ENCODE data around the gene GPATCH4. TPM values are rescaled to one million over a fixed set of nuclear protein-coding genes. Genes with fewer than 3 reads are reported as not detected.
A peak's percentile ranks its signal among the peaks of the same experiment; 100 is the strongest.

Gene GPATCH4
- total and polyA plus RNA-seq, 2 donors (not counting 1 experiment from before 2014, with no cell fraction given): 11.3 to 38.3 TPM

GRCh38 chr1:156559797-156560385 is 41.4 kb downstream of the GPATCH4 start:
- Histone ChIP-seq H4K20me1 (ENCODE audit: control insufficient read depth, insufficient read depth, low read length, poor library complexity, severe bottlenecking) (no peaks in the 10 kb centered on the region), H3K27ac (ENCODE audit: low read length in 2 of 2) (no peak overlapping the region), H3K4me1 (ENCODE audit: control insufficient read depth in 2 of 2, insufficient read depth in 2 of 2, low read length in 2 of 2) (peaks cover 2 to 4% of the 10 kb centered on the region in 2 donors), H2AFZ (ENCODE audit: insufficient read depth, low read depth, low read length, poor library complexity, severe bottlenecking) (no peak overlapping the region), H3K4me3 (ENCODE audit: control extremely low read depth in 1 of 5, extremely low read depth in 1 of 5, insufficient read depth in 1 of 5, low read depth in 2 of 5, low read length in 4 of 5) (no peak overlapping the region), H3K79me2 (ENCODE audit: control insufficient read depth, insufficient read depth, low read length) (no peaks in the 10 kb centered on the region), H3K4me2 (replicated peaks; ENCODE audit: low read depth, low read length, poor library complexity, severe bottlenecking) (no peak overlapping the region), H3K36me3 (replicated peaks in 1 of 2; ENCODE audit: control extremely low read depth in 1 of 2, control insufficient read depth in 1 of 2, extremely low read depth in 1 of 2, insufficient read depth in 2 of 2, low read length in 1 of 2) (no peaks in the 10 kb centered on the region), H3K27me3 (replicated peaks in 1 of 4; ENCODE audit: control extremely low read depth in 1 of 4, control insufficient read depth in 3 of 4, insufficient read depth in 4 of 4, low read length in 3 of 4) (no peaks in the 10 kb centered on the region), H3K9ac (ENCODE audit: low read length) (no peak overlapping the region), H3K9me3 (ENCODE audit: control extremely low read depth in 1 of 3, control insufficient read depth in 2 of 3, insufficient read depth in 1 of 3, low read length in 2 of 3) (peaks cover 0 to 2% (median 0%) of the 10 kb centered on the region in 3 donors)
- ChIA-PET POLR2A (interaction anchor here (0.6 kb wide), 1 partner anchor 45 kb away, joined by 4 read pairs; no protein-coding TSS in a partner anchor), CTCF (interaction anchor here (0.6 to 0.8 kb wide), 2 partner anchors 77 to 711 kb away, joined by 3 read pairs; no protein-coding TSS in a partner anchor)
- H3K4me3 Mint-ChIP-seq: no peak overlapping the region
- no peaks in the 10 kb centered on the region for H3K9me3 Mint-ChIP-seq (ENCODE audit: insufficient read depth)
- no peak for ATAC-seq (ENCODE audit: low read depth)
- peaks cover 7% of the 10 kb centered on the region for H3K4me1 Mint-ChIP-seq
- DNase-seq: no peak
- TF ChIP-seq EZH2 (IDR thresholded peaks at IDR 0.05; ENCODE audit: borderline replicate concordance, insufficient read depth, low read depth, low read length, poor library complexity, severe bottlenecking) (no peak), CTCF (IDR thresholded peaks at IDR 0.05) (no peak)
- intact Hi-C loops (cut with micrococcal nuclease): no loop called here
- no peaks in the 10 kb centered on the region for H3K27me3 Mint-ChIP-seq
- no peak overlapping the region for H3K27ac Mint-ChIP-seq
- WGBS (ENCODE audit: insufficient coverage): 73% methylated on average over 4 of the region's 5 CpGs

- no peaks in the 10 kb centered on the region for H3K79me2 ChIP-seq (ENCODE audit: control insufficient read depth, insufficient read depth, low read length)
- no peak overlapping the region for H3K4me2 ChIP-seq (replicated peaks; ENCODE audit: low read depth, low read length, poor library complexity, severe bottlenecking)
- H3K36me3 ChIP-seq (replicated peaks in 1 of 2; ENCODE audit: control extremely low read depth in 1 of 2, control insufficient read depth in 1 of 2, extremely low read depth in 1 of 2, insufficient read depth in 2 of 2, low read length in 1 of 2): no peaks in the 10 kb centered on the region
- H3K9me3 Mint-ChIP-seq (ENCODE audit: insufficient read depth): no peaks in the 10 kb centered on the region
- peaks cover 8 to 10% of the 10 kb centered on the region in 2 donors for H3K4me1 ChIP-seq (ENCODE audit: control insufficient read depth in 2 of 2, insufficient read depth in 2 of 2, low read length in 2 of 2)
- H4K20me1 ChIP-seq (ENCODE audit: control insufficient read depth, insufficient read depth, low read length, poor library complexity, severe bottlenecking): no peaks in the 10 kb centered on the region
- H3K9ac ChIP-seq (ENCODE audit: low read length): no peak overlapping the region
- no peak overlapping the region for H3K4me3 Mint-ChIP-seq
- H2AFZ ChIP-seq (ENCODE audit: insufficient read depth, low read depth, low read length, poor library complexity, severe bottlenecking): no peak overlapping the region
- no peak overlapping the region for H3K4me3 ChIP-seq (ENCODE audit: control extremely low read depth in 1 of 5, extremely low read depth in 1 of 5, insufficient read depth in 1 of 5, low read depth in 2 of 5, low read length in 4 of 5)
- peaks cover 11% of the 10 kb centered on the region for H3K4me1 Mint-ChIP-seq
- ATAC-seq (ENCODE audit: low read depth) (peak; percentile 10), DNase-seq (no peak)
- WGBS (ENCODE audit: insufficient coverage): 78% methylated on average over 6 of the region's 8 CpGs
- CTCF ChIA-PET: interaction anchor here (0.6 to 0.8 kb wide), 2 partner anchors 76 to 710 kb away, joined by 3 read pairs; no protein-coding TSS in a partner anchor
- H3K27me3 ChIP-seq (replicated peaks in 1 of 4; ENCODE audit: control extremely low read depth in 1 of 4, control insufficient read depth in 3 of 4, insufficient read depth in 4 of 4, low read length in 3 of 4): no peaks in the 10 kb centered on the region
- H3K27ac ChIP-seq (ENCODE audit: low read length in 2 of 2): no peak overlapping the region
- no peaks in the 10 kb centered on the region for H3K27me3 Mint-ChIP-seq
- H3K27ac Mint-ChIP-seq: no peak overlapping the region
- TF ChIP-seq CTCF (IDR thresholded peaks at IDR 0.05): no peak
- TF ChIP-seq EZH2 (IDR thresholded peaks at IDR 0.05; ENCODE audit: borderline replicate concordance, insufficient read depth, low read depth, low read length, poor library complexity, severe bottlenecking): no peak
- POLR2A ChIA-PET: interaction anchor here (0.6 kb wide), 1 partner anchor 46 kb away, joined by 4 read pairs; no protein-coding TSS in a partner anchor
- peaks cover 0 to 2% (median 0%) of the 10 kb centered on the region in 3 donors for H3K9me3 ChIP-seq (ENCODE audit: control extremely low read depth in 1 of 3, control insufficient read depth in 2 of 3, insufficient read depth in 1 of 3, low read length in 2 of 3)
- intact Hi-C loops (cut with micrococcal nuclease): no loop called here
Observed at GRCh38 chr1:156559086-156559796, 42.0 kb downstream of the GPATCH4 start.
